ENCODE results near the gene DENND1A. TPM values are rescaled to one million over a fixed set of nuclear protein-coding genes. Genes with fewer than 3 reads are reported as not detected.
"Not testable (repeated sequence)": the region's sequence is repeated elsewhere in the genome, so short reads cannot be mapped to it uniquely, and the experiment has no call there.

DENND1A gene
- total and polyA plus RNA-seq, 2 donors: 6.7 to 9.2 TPM

DNA sequence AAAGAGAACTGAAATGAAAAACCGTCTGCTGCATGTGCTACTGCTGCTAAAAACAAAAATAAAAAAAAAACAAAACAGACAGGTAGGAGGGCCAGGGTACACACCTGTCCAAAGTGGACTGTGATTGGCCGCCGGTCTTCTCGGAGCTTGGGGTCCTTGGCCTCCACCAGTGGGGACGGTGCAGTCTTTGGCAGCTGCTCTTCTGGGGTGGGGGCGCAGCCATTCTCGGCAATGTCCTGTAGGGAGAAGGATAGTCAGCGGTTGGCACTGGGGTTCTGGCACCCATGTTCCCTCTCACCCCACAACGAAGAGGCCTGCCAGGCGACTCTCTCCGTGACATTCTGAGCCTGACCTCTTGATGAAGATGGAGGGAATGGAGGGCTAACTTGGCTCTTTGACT, 489.7 kb downstream of the DENND1A start:
- H3K36me3 ChIP-seq (ENCODE audit: control insufficient read depth in 2 of 2, insufficient read depth in 2 of 2, low read length in 1 of 2): peaks cover 0 to 5% of the 10 kb centered on the region in 2 donors
- no peaks in the 10 kb centered on the region for H3K4me1 ChIP-seq (ENCODE audit: control insufficient read depth in 2 of 2, insufficient read depth in 2 of 2, low read length in 2 of 2)
- WGBS: 98% methylated on average over 11 of the region's 11 CpGs
- no peaks in the 10 kb centered on the region for H3K27me3 ChIP-seq (ENCODE audit: control insufficient read depth in 2 of 2, insufficient read depth in 1 of 2, low read length in 1 of 2)
- DNase-seq (ENCODE audit: low read depth in 6 of 9, low spot score in 9 of 9): no peak
- no peak overlapping the region for H3K4me3 ChIP-seq (ENCODE audit: low read length in 2 of 2)
- H3K9me3 ChIP-seq (ENCODE audit: control insufficient read depth in 2 of 2, insufficient read depth in 1 of 2, low read length in 1 of 2): no peaks in the 10 kb centered on the region
- no peak overlapping the region for H3K27ac ChIP-seq (ENCODE audit: low read depth in 1 of 2, low read length in 1 of 2)

DNA sequence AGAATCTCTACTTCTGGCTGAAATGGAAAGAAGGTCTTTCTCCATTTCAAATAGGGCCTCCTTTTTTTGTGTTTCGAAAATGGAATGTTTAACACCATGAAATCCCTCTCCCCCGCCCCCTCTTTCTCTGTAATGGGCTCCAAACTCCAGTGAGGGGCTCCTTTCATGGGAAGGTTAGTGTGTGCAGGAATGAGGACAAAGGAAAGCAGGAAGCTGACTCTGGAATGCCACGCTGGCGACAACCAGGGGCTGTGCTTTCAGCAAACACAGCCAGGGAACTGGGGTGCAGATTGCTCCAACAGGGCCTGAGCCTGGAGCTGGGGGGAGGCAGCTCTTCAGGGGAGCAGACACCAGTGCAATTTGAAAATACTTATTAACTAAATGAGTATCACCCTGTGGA, 491.1 kb downstream of the DENND1A start:
- H3K27me3 ChIP-seq (ENCODE audit: control insufficient read depth in 2 of 2, insufficient read depth in 1 of 2, low read length in 1 of 2): no peaks in the 10 kb centered on the region
- H3K4me1 ChIP-seq (ENCODE audit: control insufficient read depth in 2 of 2, insufficient read depth in 2 of 2, low read length in 2 of 2): no peaks in the 10 kb centered on the region
- 97% methylated on average over 4 of the region's 4 CpGs for WGBS
- H3K4me3 ChIP-seq (ENCODE audit: low read length in 2 of 2): no peak overlapping the region
- no peak for DNase-seq (ENCODE audit: low read depth in 6 of 9, low spot score in 9 of 9)
- peaks cover 0 to 5% of the 10 kb centered on the region in 2 donors for H3K36me3 ChIP-seq (ENCODE audit: control insufficient read depth in 2 of 2, insufficient read depth in 2 of 2, low read length in 1 of 2)
- no peaks in the 10 kb centered on the region for H3K9me3 ChIP-seq (ENCODE audit: control insufficient read depth in 2 of 2, insufficient read depth in 1 of 2, low read length in 1 of 2)
- H3K27ac ChIP-seq (ENCODE audit: low read depth in 1 of 2, low read length in 1 of 2): no peak overlapping the region

DNA sequence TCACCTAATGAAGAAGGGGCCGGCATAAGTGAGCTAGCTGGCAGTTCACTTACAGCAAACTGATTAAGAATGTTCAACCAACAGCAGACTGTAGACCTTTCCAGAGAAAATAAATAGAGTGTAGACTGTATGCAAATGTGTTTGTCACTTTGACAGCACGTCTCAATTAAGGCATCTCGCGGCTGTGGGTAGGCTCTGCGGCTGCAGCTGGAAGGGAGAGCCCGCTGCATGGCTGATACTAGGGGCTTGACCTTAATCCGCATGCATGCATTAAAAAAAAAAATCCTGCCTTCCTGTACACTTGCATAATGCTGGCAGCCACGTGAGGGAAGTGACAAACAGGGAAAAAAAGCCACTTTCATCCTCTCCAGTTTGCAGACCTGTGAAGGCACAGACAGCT, 491.6 kb downstream of the DENND1A start:
- no peak overlapping the region for H3K4me3 ChIP-seq (ENCODE audit: low read length in 2 of 2)
- DNase-seq (ENCODE audit: low read depth in 6 of 9, low spot score in 9 of 9): no peak
- no peaks in the 10 kb centered on the region for H3K27me3 ChIP-seq (ENCODE audit: control insufficient read depth in 2 of 2, insufficient read depth in 1 of 2, low read length in 1 of 2)
- peaks cover 0 to 5% of the 10 kb centered on the region in 2 donors for H3K36me3 ChIP-seq (ENCODE audit: control insufficient read depth in 2 of 2, insufficient read depth in 2 of 2, low read length in 1 of 2)
- no peaks in the 10 kb centered on the region for H3K4me1 ChIP-seq (ENCODE audit: control insufficient read depth in 2 of 2, insufficient read depth in 2 of 2, low read length in 2 of 2)
- H3K9me3 ChIP-seq (ENCODE audit: control insufficient read depth in 2 of 2, insufficient read depth in 1 of 2, low read length in 1 of 2): no peaks in the 10 kb centered on the region
- WGBS: 85% methylated on average over 8 of the region's 8 CpGs
- no peak overlapping the region for H3K27ac ChIP-seq (ENCODE audit: low read depth in 1 of 2, low read length in 1 of 2)

GRCh38 chr9:123437201-123437600, 492.7 kb downstream of the DENND1A start:
- H3K9me3 ChIP-seq (ENCODE audit: control insufficient read depth in 2 of 2, insufficient read depth in 1 of 2, low read length in 1 of 2): no peaks in the 10 kb centered on the region
- H3K4me3 ChIP-seq (ENCODE audit: low read length in 2 of 2): no peak overlapping the region
- 97% methylated on average over 8 of the region's 8 CpGs for WGBS
- no peaks in the 10 kb centered on the region for H3K27me3 ChIP-seq (ENCODE audit: control insufficient read depth in 2 of 2, insufficient read depth in 1 of 2, low read length in 1 of 2)
- peaks cover 0 to 5% of the 10 kb centered on the region in 2 donors for H3K36me3 ChIP-seq (ENCODE audit: control insufficient read depth in 2 of 2, insufficient read depth in 2 of 2, low read length in 1 of 2)
- no peaks in the 10 kb centered on the region for H3K4me1 ChIP-seq (ENCODE audit: control insufficient read depth in 2 of 2, insufficient read depth in 2 of 2, low read length in 2 of 2)
- no peak overlapping the region for H3K27ac ChIP-seq (ENCODE audit: low read depth in 1 of 2, low read length in 1 of 2)
- DNase-seq (ENCODE audit: low read depth in 6 of 9, low spot score in 9 of 9): no peak

DNA sequence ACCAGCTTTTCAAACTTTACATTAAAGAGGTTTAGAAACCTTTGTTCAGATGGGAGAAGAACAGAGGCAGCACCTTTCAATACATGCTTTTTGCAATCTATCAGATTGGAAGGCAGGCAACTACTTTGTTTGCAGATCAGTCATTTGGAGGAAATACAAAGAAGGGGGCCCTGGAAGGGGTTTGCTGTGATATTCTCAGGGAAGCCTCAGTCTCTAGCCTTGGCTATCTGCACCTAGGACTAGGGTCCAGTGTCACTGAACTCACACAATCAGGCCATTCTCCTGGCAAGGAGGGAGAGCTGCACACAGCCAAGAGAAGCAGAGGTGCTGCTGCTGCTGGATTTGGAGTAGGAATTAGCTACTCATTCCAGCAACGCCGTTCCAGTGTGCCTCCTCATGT, 494.5 kb downstream of the DENND1A start:
- H3K27me3 ChIP-seq (ENCODE audit: control insufficient read depth in 2 of 2, insufficient read depth in 1 of 2, low read length in 1 of 2): no peaks in the 10 kb centered on the region
- H3K36me3 ChIP-seq (ENCODE audit: control insufficient read depth in 2 of 2, insufficient read depth in 2 of 2, low read length in 1 of 2): peaks cover 0 to 5% of the 10 kb centered on the region in 2 donors

DNA sequence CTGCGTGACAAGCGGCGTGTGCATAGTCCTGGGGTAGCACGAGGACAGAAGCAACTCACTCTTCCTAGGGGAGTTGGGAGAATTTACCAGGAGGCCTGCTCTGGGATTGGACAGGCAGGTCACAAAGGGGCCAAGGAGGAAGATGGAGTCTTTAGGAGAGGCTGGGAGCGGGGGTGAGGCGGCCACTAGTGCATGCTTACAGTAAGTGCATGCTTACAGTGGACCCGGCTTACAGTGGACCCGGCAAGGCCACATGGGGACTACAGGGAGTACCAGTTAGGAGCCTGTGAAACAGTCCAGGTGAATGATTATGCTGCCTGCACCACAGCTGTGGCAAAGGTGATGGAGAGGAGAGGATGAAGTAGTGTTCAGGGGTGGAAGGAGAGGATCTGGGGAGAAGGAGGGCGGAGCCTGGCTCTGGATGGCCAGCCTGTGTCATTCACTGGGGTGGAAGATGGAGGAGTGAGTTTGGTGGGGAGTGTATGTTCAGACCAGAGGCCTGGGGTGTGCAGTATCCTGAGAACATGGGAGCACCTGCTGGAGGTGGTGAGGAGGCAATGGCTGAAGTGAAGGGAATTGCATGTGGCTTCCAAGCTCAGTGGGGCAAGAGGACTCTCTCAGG, 495.2 kb downstream of the DENND1A start:
- no peaks in the 10 kb centered on the region for H3K27me3 ChIP-seq (ENCODE audit: control insufficient read depth in 2 of 2, insufficient read depth in 1 of 2, low read length in 1 of 2)
- H3K27ac ChIP-seq (ENCODE audit: low read depth in 1 of 2, low read length in 1 of 2): no peak overlapping the region
- WGBS: 97% methylated on average over 9 of the region's 9 CpGs
- H3K4me1 ChIP-seq (ENCODE audit: control insufficient read depth in 2 of 2, insufficient read depth in 2 of 2, low read length in 2 of 2): no peaks in the 10 kb centered on the region
- peaks cover 0 to 3% of the 10 kb centered on the region in 2 donors for H3K36me3 ChIP-seq (ENCODE audit: control insufficient read depth in 2 of 2, insufficient read depth in 2 of 2, low read length in 1 of 2)
- H3K9me3 ChIP-seq (ENCODE audit: control insufficient read depth in 2 of 2, insufficient read depth in 1 of 2, low read length in 1 of 2): no peaks in the 10 kb centered on the region
- H3K4me3 ChIP-seq (ENCODE audit: low read length in 2 of 2): no peak overlapping the region
- no peak for DNase-seq (ENCODE audit: low read depth in 6 of 9, low spot score in 9 of 9)

More for the DNA sequence above, 494.5 kb downstream of the DENND1A start:
- 94% methylated on average over 2 of the region's 2 CpGs for WGBS
- Histone ChIP-seq H3K27ac (ENCODE audit: low read depth in 1 of 2, low read length in 1 of 2) (no peak overlapping the region), H3K4me1 (ENCODE audit: control insufficient read depth in 2 of 2, insufficient read depth in 2 of 2, low read length in 2 of 2) (no peaks in the 10 kb centered on the region), H3K4me3 (ENCODE audit: low read length in 2 of 2) (no peak overlapping the region), H3K9me3 (ENCODE audit: control insufficient read depth in 2 of 2, insufficient read depth in 1 of 2, low read length in 1 of 2) (no peaks in the 10 kb centered on the region)
- no peak for DNase-seq (ENCODE audit: low read depth in 6 of 9, low spot score in 9 of 9)

GRCh38 chr9:123432331-123433236, 497.3 kb downstream of the DENND1A start:
- DNase-seq (ENCODE audit: low read depth in 6 of 9, low spot score in 9 of 9): no peak
- WGBS: 98% methylated on average over 22 of the region's 22 CpGs
- Histone ChIP-seq H3K27ac (ENCODE audit: low read depth in 1 of 2, low read length in 1 of 2) (no peak overlapping the region), H3K36me3 (ENCODE audit: control insufficient read depth in 2 of 2, insufficient read depth in 2 of 2, low read length in 1 of 2) (peaks cover 0 to 2% of the 10 kb centered on the region in 2 donors), H3K4me1 (ENCODE audit: control insufficient read depth in 2 of 2, insufficient read depth in 2 of 2, low read length in 2 of 2) (no peaks in the 10 kb centered on the region), H3K9me3 (ENCODE audit: control insufficient read depth in 2 of 2, insufficient read depth in 1 of 2, low read length in 1 of 2) (no peaks in the 10 kb centered on the region), H3K4me3 (ENCODE audit: low read length in 2 of 2) (no peak overlapping the region), H3K27me3 (ENCODE audit: control insufficient read depth in 2 of 2, insufficient read depth in 1 of 2, low read length in 1 of 2) (no peaks in the 10 kb centered on the region)

DNA sequence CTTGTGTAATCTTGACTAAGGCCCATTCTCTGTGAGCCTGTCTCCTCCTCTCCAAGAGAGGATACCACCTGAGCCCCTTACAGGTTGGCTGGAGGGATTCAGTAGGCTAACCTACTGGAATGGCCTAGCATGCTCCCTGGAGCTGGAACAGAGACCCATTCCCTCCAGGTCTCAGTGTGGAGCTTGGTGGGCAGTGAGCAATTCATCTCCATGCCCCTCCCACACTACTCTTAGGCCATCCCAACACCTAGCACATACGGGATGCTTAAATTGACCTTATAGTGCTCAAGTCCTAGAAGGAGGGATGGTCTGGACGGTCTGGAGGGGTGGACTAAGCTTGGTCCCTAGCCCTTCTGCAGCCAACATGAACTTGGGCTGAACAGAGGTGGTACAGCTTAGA, 498.3 kb downstream of the DENND1A start:
- Histone ChIP-seq H3K27me3 (ENCODE audit: control insufficient read depth in 2 of 2, insufficient read depth in 1 of 2, low read length in 1 of 2) (no peaks in the 10 kb centered on the region), H3K4me3 (ENCODE audit: low read length in 2 of 2) (no peak overlapping the region), H3K36me3 (ENCODE audit: control insufficient read depth in 2 of 2, insufficient read depth in 2 of 2, low read length in 1 of 2) (no peaks in the 10 kb centered on the region), H3K27ac (ENCODE audit: low read depth in 1 of 2, low read length in 1 of 2) (no peak overlapping the region), H3K9me3 (ENCODE audit: control insufficient read depth in 2 of 2, insufficient read depth in 1 of 2, low read length in 1 of 2) (no peaks in the 10 kb centered on the region), H3K4me1 (ENCODE audit: control insufficient read depth in 2 of 2, insufficient read depth in 2 of 2, low read length in 2 of 2) (no peaks in the 10 kb centered on the region)
- no peak for DNase-seq (ENCODE audit: low read depth in 6 of 9, low spot score in 9 of 9)
- WGBS: 98% methylated on average over 2 of the region's 2 CpGs

- not testable (repeated sequence) for DNase-seq (ENCODE audit: low read depth in 6 of 9, low spot score in 9 of 9); H3K4me3 ChIP-seq (ENCODE audit: low read length in 2 of 2); H3K36me3 ChIP-seq (ENCODE audit: control insufficient read depth in 2 of 2, insufficient read depth in 2 of 2, low read length in 1 of 2); H3K9me3 ChIP-seq (ENCODE audit: control insufficient read depth in 2 of 2, insufficient read depth in 1 of 2, low read length in 1 of 2); H3K4me1 ChIP-seq (ENCODE audit: control insufficient read depth in 2 of 2, insufficient read depth in 2 of 2, low read length in 2 of 2); H3K27me3 ChIP-seq (ENCODE audit: control insufficient read depth in 2 of 2, insufficient read depth in 1 of 2, low read length in 1 of 2); H3K27ac ChIP-seq (ENCODE audit: low read depth in 1 of 2, low read length in 1 of 2)
- 82% methylated on average over 1 of the region's 1 CpG for WGBS
Observed at GRCh38 chr9:123428450-123428849, 501.5 kb downstream of the DENND1A start.
